Measurements from ENCODE around the gene LDHA.

DNA sequence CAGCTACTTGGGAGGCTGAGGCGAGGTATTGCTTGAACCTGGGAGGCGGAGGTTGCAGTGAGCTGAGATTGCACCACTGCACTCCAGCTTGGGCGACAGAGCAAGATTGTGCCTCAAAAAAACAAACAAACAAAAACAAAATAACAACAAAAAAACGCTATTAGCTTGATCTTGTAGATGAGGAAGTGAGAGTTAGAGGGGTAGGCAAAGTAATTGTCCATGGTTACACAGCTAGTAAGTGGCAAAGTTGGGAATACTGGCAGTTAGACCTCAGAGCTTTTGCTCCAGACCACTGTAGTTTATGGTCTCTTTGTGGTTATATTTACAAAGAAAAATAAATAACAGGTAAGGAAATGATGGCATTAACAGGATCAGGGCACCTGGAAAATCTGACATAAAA lies 32.9 kb downstream of the LDHA start:
- no peak for TF ChIP-seq TAF1 (IDR thresholded peaks at IDR 0.05; ENCODE audit: control insufficient read depth, extremely low read depth, insufficient read depth, low read length, severe bottlenecking)
- TF ChIP-seq, protein P1, sequence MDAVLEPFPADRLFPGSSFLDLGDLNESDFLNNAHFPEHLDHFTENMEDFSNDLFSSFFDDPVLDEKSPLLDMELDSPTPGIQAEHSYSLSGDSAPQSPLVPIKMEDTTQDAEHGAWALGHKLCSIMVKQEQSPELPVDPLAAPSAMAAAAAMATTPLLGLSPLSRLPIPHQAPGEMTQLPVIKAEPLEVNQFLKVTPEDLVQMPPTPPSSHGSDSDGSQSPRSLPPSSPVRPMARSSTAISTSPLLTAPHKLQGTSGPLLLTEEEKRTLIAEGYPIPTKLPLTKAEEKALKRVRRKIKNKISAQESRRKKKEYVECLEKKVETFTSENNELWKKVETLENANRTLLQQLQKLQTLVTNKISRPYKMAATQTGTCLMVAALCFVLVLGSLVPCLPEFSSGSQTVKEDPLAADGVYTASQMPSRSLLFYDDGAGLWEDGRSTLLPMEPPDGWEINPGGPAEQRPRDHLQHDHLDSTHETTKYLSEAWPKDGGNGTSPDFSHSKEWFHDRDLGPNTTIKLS (IDR thresholded peaks at IDR 0.05; ENCODE audit: borderline replicate concordance, low read depth) = no peak
- no peak for TF ChIP-seq ZNF197 (CRISPR knock-in tag; IDR thresholded peaks at IDR 0.05; ENCODE audit: low read depth)
- TF ChIP-seq EP300 (IDR thresholded peaks at IDR 0.05; ENCODE audit: low read length) = no peak
- TF ChIP-seq PHF20 (IDR thresholded peaks at IDR 0.05; ENCODE audit: partially characterized antibody) = no peak
